Activated T-helper 2 cell treated with anti-CD3 and anti-CD28 coated beads, Interferon-gamma antibody, Interleukin-2, Interleukin-4, amounts not matched to agents 10 μg/mL and 5 μg/mL and 100 μg/mL, durations not matched to agents 14 hours and 24 hours and 36 hours (primary cell): Measurements from ENCODE around the gene PCDHGA11. TPM values are rescaled to one million over a fixed set of nuclear protein-coding genes. Genes with fewer than 3 reads are reported as not detected.
A peak's percentile ranks its signal among the peaks of the same experiment; 100 is the strongest.
"Not testable (repeated sequence)": the region's sequence is repeated elsewhere in the genome, so short reads cannot be mapped to it uniquely, and the experiment has no call there.

ENCODE experiments used
- DNase-seq: peaks from one replicate; pipeline ENCODE4 v3.0.0; 2021; ENCODE audit warnings: low spot score
- H3K27ac Mint-ChIP-seq: one replicate; pipeline ENCODE4 v1.8.0; 2021; ENCODE audit warnings: mixed read lengths
- H3K27me3 Mint-ChIP-seq: one replicate; pipeline ENCODE4 v1.8.0; 2021; ENCODE audit warnings: low read depth, mixed read lengths
- H3K36me3 Mint-ChIP-seq: one replicate; pipeline ENCODE4 v1.8.0; 2021; ENCODE audit warnings: low read depth, mixed read lengths
- H3K4me1 Mint-ChIP-seq: one replicate; pipeline ENCODE4 v1.8.0; 2021; ENCODE audit warnings: low read depth, mixed read lengths
- H3K4me3 Mint-ChIP-seq: one replicate; pipeline ENCODE4 v1.8.0; 2021; ENCODE audit warnings: low read depth, mild to moderate bottlenecking, moderate library complexity, mixed read lengths
- H3K9me3 Mint-ChIP-seq: one replicate; pipeline ENCODE4 v1.8.0; 2021; ENCODE audit warnings: mixed read lengths
- intact Hi-C: fragments of 100-400 bp; cut with micrococcal nuclease; formaldehyde crosslinking; loops from one replicate; pipeline ENCODE4 v1.15.1; 2023
- total RNA-seq: library from RNA; stranded (reverse); gene quantifications from 2 replicates; pipeline ENCODE4 v1.2.3, GENCODE V29; 2022

Gene PCDHGA11
- total RNA-seq, 1 donor from 2014 or later, result 0.39 TPM

- intact Hi-C loops, result no loop called here
- Mint-ChIP-seq H3K27ac (no peak overlapping the region), H3K4me1 (no peaks in the 10 kb centered on the region), H3K27me3 (peaks cover 15% of the 10 kb centered on the region), H3K4me3 (no peak overlapping the region), H3K9me3 (peaks cover 56% of the 10 kb centered on the region), H3K36me3 (peaks cover 3% of the 10 kb centered on the region)
- no peak for DNase-seq
Measured at GRCh38 chr5:141389153-141390042, 31.5 kb upstream of the PCDHGA11 start.

- Mint-ChIP-seq H3K36me3 (peaks cover 3% of the 10 kb centered on the region), H3K9me3 (peaks cover 42% of the 10 kb centered on the region), H3K4me1 (no peaks in the 10 kb centered on the region), H3K4me3 (no peak within 1 kb of the TSS), H3K27ac (no peak within 1 kb of the TSS), H3K27me3 (peaks cover 15% of the 10 kb centered on the region)
- intact Hi-C loops, result no loop called here
- DNase-seq, result no peak
Measured at GRCh38 chr5:141392429-141393198, 28.2 kb upstream of the PCDHGA11 start, which contains the start of gene PCDHGA8. PCDHGA8 (plus strand) TSS chr5:141392633; CDS start chr5:141392814, 181 bp downstream.

GRCh38 chr5:141393267-141393666, 27.6 kb upstream of the PCDHGA11 start:
- peaks cover 3% of the 10 kb centered on the region for H3K36me3 Mint-ChIP-seq
- H3K4me3 Mint-ChIP-seq, result no peak overlapping the region
- H3K27ac Mint-ChIP-seq, result no peak overlapping the region
- no peak for DNase-seq
- H3K27me3 Mint-ChIP-seq, result peaks cover 14% of the 10 kb centered on the region
- no peaks in the 10 kb centered on the region for H3K4me1 Mint-ChIP-seq
- intact Hi-C loops, result no loop called here
- peaks cover 40% of the 10 kb centered on the region for H3K9me3 Mint-ChIP-seq

- DNase-seq, H3K27ac Mint-ChIP-seq, H3K4me3 Mint-ChIP-seq, H3K4me1 Mint-ChIP-seq, intact Hi-C loops, H3K36me3 Mint-ChIP-seq: not testable (repeated sequence)
- H3K9me3 Mint-ChIP-seq, result peaks cover 37% of the 10 kb centered on the region
- peaks cover 19% of the 10 kb centered on the region for H3K27me3 Mint-ChIP-seq
Measured at GRCh38 chr5:141394401-141395187, 26.3 kb upstream of the PCDHGA11 start.

- peaks cover 22% of the 10 kb centered on the region for H3K27me3 Mint-ChIP-seq
- H3K4me3 Mint-ChIP-seq, result peak within 1 kb of the TSS; percentile 55
- H3K9me3 Mint-ChIP-seq, result peaks cover 36% of the 10 kb centered on the region
- peak; percentile 31 for DNase-seq
- H3K27ac Mint-ChIP-seq, H3K36me3 Mint-ChIP-seq, H3K4me1 Mint-ChIP-seq, intact Hi-C loops: not testable (repeated sequence)
Measured at GRCh38 chr5:141397756-141398551, 22.9 kb upstream of the PCDHGA11 start, which contains the start of gene PCDHGB5. PCDHGB5 (plus strand) TSS chr5:141397947; CDS start chr5:141398128, 181 bp downstream.

- H3K36me3 Mint-ChIP-seq, result no peaks in the 10 kb centered on the region
- peaks cover 35% of the 10 kb centered on the region for H3K9me3 Mint-ChIP-seq
- no peak overlapping the region for H3K4me3 Mint-ChIP-seq
- intact Hi-C loops, result no loop called here
- H3K27ac Mint-ChIP-seq, result no peak overlapping the region
- peaks cover 23% of the 10 kb centered on the region for H3K27me3 Mint-ChIP-seq
- no peaks in the 10 kb centered on the region for H3K4me1 Mint-ChIP-seq
- DNase-seq, result no peak
Measured at GRCh38 chr5:141398608-141399007, 22.2 kb upstream of the PCDHGA11 start.

- Mint-ChIP-seq H3K4me1 (no peaks in the 10 kb centered on the region), H3K27me3 (peaks cover 25% of the 10 kb centered on the region), H3K9me3 (peaks cover 30% of the 10 kb centered on the region), H3K4me3 (no peak overlapping the region), H3K27ac (no peak overlapping the region), H3K36me3 (no peaks in the 10 kb centered on the region)
- DNase-seq, result no peak
- intact Hi-C loops, result no loop called here
Measured at GRCh38 chr5:141399555-141400258, 21.1 kb upstream of the PCDHGA11 start.

GRCh38 chr5:141402553-141403243, 18.2 kb upstream of the PCDHGA11 start, which contains the start of gene PCDHGA9:
PCDHGA9 (plus strand) TSS chr5:141402778; CDS start chr5:141402953, 175 bp downstream.
- no peak for DNase-seq
- intact Hi-C loops, result no loop called here
- H3K4me1 Mint-ChIP-seq, result no peaks in the 10 kb centered on the region
- no peak within 1 kb of the TSS for H3K27ac Mint-ChIP-seq
- H3K4me3 Mint-ChIP-seq, result no peak within 1 kb of the TSS
- peaks cover 29% of the 10 kb centered on the region for H3K9me3 Mint-ChIP-seq
- H3K27me3 Mint-ChIP-seq, result peaks cover 30% of the 10 kb centered on the region
- no peaks in the 10 kb centered on the region for H3K36me3 Mint-ChIP-seq

GRCh38 chr5:141403387-141403786, 17.5 kb upstream of the PCDHGA11 start:
- DNase-seq, result no peak
- intact Hi-C loops, result no loop called here
- Mint-ChIP-seq H3K36me3 (peaks cover 2% of the 10 kb centered on the region), H3K4me3 (no peak overlapping the region), H3K27ac (no peak overlapping the region), H3K27me3 (peaks cover 36% of the 10 kb centered on the region), H3K9me3 (peaks cover 30% of the 10 kb centered on the region), H3K4me1 (peaks cover 2% of the 10 kb centered on the region)

- DNase-seq, H3K4me1 Mint-ChIP-seq, H3K27ac Mint-ChIP-seq: not testable (repeated sequence)
- H3K4me3 Mint-ChIP-seq, result peak within 1 kb of the TSS; percentile 55
- H3K36me3 Mint-ChIP-seq, result peaks cover 10% of the 10 kb centered on the region
- peaks cover 23% of the 10 kb centered on the region for H3K9me3 Mint-ChIP-seq
- intact Hi-C loops, result loop anchor here (5.0 kb wide), 1 partner anchor 171 kb away; no protein-coding TSS in a partner anchor
- peaks cover 40% of the 10 kb centered on the region for H3K27me3 Mint-ChIP-seq
Measured at GRCh38 chr5:141407790-141408505, 12.9 kb upstream of the PCDHGA11 start, which contains the start of gene PCDHGB6. PCDHGB6 (plus strand) TSS chr5:141408021; CDS start chr5:141408203, 182 bp downstream.
